HG03342 (cell line): ENCODE data around the gene TBC1D3G.
"Not testable (repeated sequence)": the region's sequence is repeated elsewhere in the genome, so short reads cannot be mapped to it uniquely, and the experiment has no call there.

Experiments
- ATAC-seq: cut with Tn5 transposase; IDR thresholded peaks from one replicate; pipeline ENCODE4 v1.9.1; 2021; ENCODE audit warnings: mild to moderate bottlenecking, moderate library complexity; ENCODE audit not compliant: unreplicated experiment

TBC1D3G gene

GRCh38 chr17:36323584-36323983 lies at the start of gene TBC1D3G:
Gene TBC1D3G (plus strand): TSS chr17:36323884. CDS start chr17:36325412, 1,528 bp downstream.
- not testable (repeated sequence) for ATAC-seq

- ATAC-seq, result not testable (repeated sequence)
These were observed 40.4 kb upstream of the TBC1D3G start for GRCh38 chr17:36283256-36283655.

DNA sequence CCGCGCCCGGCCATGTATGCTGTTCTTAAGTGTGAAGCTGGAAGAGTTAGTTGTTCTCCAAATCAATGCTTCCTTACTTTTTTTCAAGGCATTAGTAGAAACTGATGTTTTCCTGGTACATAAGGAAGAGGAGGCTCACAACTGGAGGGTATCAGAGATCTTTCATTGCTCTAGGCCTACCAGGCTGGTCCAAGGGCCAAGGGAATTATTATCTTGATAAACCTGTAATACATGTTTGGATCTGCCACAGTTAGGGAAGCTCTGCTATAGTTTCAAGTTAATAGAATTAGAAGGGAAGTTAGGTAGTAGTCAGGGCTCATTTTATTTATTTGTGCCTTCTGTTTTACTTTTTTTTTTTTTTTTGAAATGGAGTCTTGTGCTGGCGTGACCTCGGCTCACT lies 39.5 kb upstream of the TBC1D3G start:
- ATAC-seq, result not testable (repeated sequence)

GRCh38 chr17:36289965-36290612 lies 33.6 kb upstream of the TBC1D3G start:
- ATAC-seq, result not testable (repeated sequence)

DNA sequence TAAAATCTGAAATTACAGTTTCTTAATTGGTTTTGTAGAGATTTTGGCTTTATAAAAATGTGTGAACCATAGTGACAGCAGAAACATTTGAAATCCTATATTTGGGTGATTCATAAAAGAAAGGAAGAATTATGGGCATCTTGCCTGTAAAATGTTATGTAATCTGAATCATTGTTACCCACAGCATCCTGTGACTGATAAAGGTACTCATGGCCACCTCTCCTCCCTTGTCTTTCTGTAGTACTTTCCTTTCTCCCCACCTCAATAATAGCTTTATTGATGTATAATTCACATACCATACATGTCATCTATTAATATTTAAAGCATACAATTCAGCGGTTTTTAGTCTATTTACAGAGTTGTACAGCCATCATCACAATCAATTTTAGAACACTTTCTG lies 28.5 kb upstream of the TBC1D3G start:
- ATAC-seq, result not testable (repeated sequence)

DNA sequence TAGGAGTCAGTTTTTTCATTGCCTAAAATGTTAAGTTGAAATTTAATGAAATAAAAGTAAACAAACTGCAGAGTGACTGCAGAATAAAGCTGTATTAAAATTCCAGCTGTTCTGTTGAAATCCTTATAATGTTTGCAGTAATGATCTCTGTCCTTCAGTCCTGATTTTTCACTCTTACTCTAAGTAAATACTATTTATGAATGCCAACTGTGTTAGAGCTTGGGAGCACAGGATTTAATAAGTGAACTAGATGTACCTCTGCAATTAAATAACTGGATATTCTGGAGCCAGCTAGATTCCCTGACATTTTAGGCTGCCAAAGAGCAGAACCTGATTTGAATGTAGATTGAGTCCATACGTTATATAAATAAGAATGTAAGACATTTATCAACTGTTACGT lies 7.9 kb upstream of the TBC1D3G start:
- ATAC-seq, result not testable (repeated sequence)

DNA sequence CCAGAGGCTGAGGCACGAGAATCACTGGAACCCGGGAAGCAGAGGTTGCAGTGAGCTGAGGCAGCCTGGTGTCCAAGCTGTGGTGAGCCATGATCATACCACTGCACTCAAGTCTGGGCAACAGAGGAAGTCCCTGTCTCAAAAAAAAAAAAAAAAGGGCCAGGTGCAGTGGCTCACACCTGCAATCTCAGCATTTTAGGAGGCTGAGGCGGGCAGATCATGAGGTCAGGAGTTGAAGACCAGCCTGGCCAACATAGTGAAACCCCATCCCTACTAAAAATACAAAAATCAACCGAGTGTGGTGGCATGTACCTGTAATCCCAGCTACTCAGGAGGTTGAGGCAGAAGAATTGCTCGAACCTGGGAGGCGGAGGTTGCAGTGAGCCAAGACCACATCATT lies 38.8 kb downstream of the TBC1D3G start:
- not testable (repeated sequence) for ATAC-seq

- ATAC-seq, result not testable (repeated sequence)
These were observed 52.3 kb downstream of the TBC1D3G start for GRCh38 chr17:36375938-36376337.
